Measurements from ENCODE around the gene MAMDC2.

DNA sequence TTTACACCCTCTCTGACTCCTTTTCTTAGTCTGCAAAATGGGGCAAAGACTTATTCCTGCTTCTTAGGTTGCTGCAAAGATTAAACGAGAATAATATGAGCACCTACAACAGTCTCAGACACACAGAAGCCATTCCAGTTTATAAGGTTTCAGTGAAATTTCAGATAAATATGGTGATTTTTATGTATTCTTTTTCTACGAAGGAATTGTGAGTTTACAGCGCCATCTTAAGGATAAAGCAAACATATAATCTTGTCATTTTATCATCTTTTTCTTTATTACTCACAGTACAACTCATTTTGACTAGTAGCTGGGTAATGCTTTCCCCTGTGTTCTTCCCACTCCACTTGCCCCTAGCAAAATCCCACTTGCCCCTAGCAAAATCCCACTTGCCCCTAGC is 185.9 kb downstream of the MAMDC2 start:
- TF ChIP-seq POLR2AphosphoS5 (IDR thresholded peaks at IDR 0.05; ENCODE audit: borderline replicate concordance, low read depth, low read length) (no peak), EZH2 (IDR thresholded peaks at IDR 0.05) (no peak), FOXP2 (optimal IDR thresholded peaks at IDR 0.05; ENCODE audit: control extremely low read depth, extremely low read length, insufficient read depth) (no peak)

Measured in SK-N-MC (cell line).